Measurements from ENCODE around the gene ATOSB.

DNA sequence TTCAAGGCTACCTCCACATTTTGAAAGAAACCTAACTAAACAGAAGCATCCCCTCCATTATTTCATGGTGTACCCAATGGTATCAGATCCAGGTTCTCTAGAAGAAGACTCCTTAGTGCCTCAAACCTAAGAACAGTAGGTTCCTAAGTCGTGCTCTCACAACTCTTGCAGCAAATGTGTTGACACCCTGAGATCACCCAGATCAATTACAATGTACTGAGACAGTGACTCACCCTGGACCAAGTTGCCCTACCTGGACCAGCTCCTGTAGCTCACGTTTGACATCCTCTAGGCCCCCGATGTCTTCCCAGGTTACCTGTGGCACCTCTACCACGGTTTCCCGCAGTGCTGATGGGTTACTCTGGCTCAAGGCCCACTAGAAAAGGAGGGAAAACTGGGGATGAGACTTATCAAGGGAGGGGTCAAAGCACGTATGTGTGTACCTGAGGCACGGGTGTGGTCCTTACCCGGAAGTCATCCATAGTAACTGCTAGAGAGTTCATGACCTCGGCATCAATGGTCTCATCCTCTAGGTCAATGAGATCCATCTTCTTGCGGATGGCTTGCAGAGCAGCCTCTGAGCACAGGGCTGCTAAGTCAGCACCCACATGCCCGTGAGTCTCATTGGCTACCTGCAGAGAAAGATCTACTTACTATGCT is 55.0 kb downstream of the ATOSB start:
- TF ChIP-seq, protein P1, sequence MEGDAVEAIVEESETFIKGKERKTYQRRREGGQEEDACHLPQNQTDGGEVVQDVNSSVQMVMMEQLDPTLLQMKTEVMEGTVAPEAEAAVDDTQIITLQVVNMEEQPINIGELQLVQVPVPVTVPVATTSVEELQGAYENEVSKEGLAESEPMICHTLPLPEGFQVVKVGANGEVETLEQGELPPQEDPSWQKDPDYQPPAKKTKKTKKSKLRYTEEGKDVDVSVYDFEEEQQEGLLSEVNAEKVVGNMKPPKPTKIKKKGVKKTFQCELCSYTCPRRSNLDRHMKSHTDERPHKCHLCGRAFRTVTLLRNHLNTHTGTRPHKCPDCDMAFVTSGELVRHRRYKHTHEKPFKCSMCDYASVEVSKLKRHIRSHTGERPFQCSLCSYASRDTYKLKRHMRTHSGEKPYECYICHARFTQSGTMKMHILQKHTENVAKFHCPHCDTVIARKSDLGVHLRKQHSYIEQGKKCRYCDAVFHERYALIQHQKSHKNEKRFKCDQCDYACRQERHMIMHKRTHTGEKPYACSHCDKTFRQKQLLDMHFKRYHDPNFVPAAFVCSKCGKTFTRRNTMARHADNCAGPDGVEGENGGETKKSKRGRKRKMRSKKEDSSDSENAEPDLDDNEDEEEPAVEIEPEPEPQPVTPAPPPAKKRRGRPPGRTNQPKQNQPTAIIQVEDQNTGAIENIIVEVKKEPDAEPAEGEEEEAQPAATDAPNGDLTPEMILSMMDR (IDR thresholded peaks at IDR 0.05), result no peak
- no peak for TF ChIP-seq POLR2A (IDR thresholded peaks at IDR 0.05)
